Uterus (tissue), 4 donors: Measurements from ENCODE around the gene ADAMTSL4. TPM values are rescaled to one million over a fixed set of nuclear protein-coding genes. Genes with fewer than 3 reads are reported as not detected.
"Not testable (repeated sequence)": the region's sequence is repeated elsewhere in the genome, so short reads cannot be mapped to it uniquely, and the experiment has no call there.

ENCODE experiments used
- DNase-seq, 2 donors: peaks; one replicate each; pipeline ENCODE4 v3.0.0-alpha.2; 2019 to 2020
- H3K27ac ChIP-seq, 2 donors: fragments of 200-600 bp; sonication (generic); 1 replicate in 1 of 2; 2 replicates in 1 of 2; pipeline ENCODE4 v1.5.1; 2016 to 2018
- H3K27me3 ChIP-seq, 2 donors: fragments of 200-600 bp; sonication (generic); one replicate each; pipeline ENCODE4 v1.5.1; 2018 to 2019; ENCODE audit warnings: control low read depth in 1 of 2
- H3K36me3 ChIP-seq, 2 donors: fragments of 200-600 bp; sonication (generic); one replicate each; pipeline ENCODE4 v1.5.1; 2019; ENCODE audit warnings: control low read depth in 1 of 2
- H3K4me1 ChIP-seq, 2 donors: fragments of 200-600 bp; sonication (generic); one replicate each; pipeline ENCODE4 v1.5.1; 2018 to 2019; ENCODE audit warnings: control low read depth in 1 of 2
- H3K4me3 ChIP-seq, 2 donors: fragments of 200-600 bp; sonication (generic); 1 replicate in 1 of 2; 2 replicates in 1 of 2; pipeline ENCODE4 v1.5.1; 2018 to 2019; ENCODE audit warnings: mild to moderate bottlenecking in 1 of 2
- H3K9me3 ChIP-seq, 2 donors: fragments of 200-600 bp; sonication (generic); one replicate each; pipeline ENCODE4 v1.5.1; 2019; ENCODE audit warnings: control low read depth in 1 of 2
- CTCF ChIP-seq, 4 experiments: fragments of 200-600 bp in 2 of 4; fragments of 450-650 bp in 2 of 4; sonication (generic) in 2 of 4; IDR thresholded peaks; one replicate each; pipeline ENCODE4 v1.5.1; 2016 to 2019; ENCODE audit warnings: antibody characterized with exemption in 4 of 4, mild to moderate bottlenecking in 2 of 4, moderate library complexity in 1 of 4
- POLR2A ChIP-seq, 2 donors: fragments of 450-650 bp; IDR thresholded peaks; one replicate each; pipeline ENCODE4 v1.6.1; 2016; ENCODE audit warnings: antibody characterized with exemption in 2 of 2, mild to moderate bottlenecking in 1 of 2, moderate library complexity in 1 of 2
- intact Hi-C: fragments of 100-400 bp; cut with DNase I; formaldehyde crosslinking; loops from one replicate; pipeline ENCODE4 v1.15.1; 2023; ENCODE audit warnings: low total_unique reads
- total RNA-seq, 4 donors: library from RNA; depleted of rRNA in 3 of 4; stranded (reverse); fragments of >200 nt in 3 of 4; gene quantifications; one replicate each; pipeline versions ENCODE4 v1.1.0 to v1.2.4, GENCODE V29; 2014 to 2023
- donor health status: DM: yes; HTN: yes; CAD: no.

ADAMTSL4 gene
- total RNA-seq, 4 donors from 2014 or later: 15.9 to 133 (median 35.4) TPM

GRCh38 chr1:150572918-150573647 lies 23.9 kb downstream of the ADAMTSL4 start:
- DNase-seq: no peak
- intact Hi-C loops: no loop called here

GRCh38 chr1:150573648-150574071 lies 24.5 kb downstream of the ADAMTSL4 start:
- H3K9me3 ChIP-seq, H3K36me3 ChIP-seq, H3K4me3 ChIP-seq, DNase-seq, intact Hi-C loops, H3K27me3 ChIP-seq: not testable (repeated sequence)
- H3K4me1 ChIP-seq: peaks cover 18 to 22% of the 10 kb centered on the region in 2 donors
- peak overlapping the region; percentile 99 for H3K27ac ChIP-seq

More at GRCh38 chr1:150572918-150573647, 23.9 kb downstream of the ADAMTSL4 start:
- Histone ChIP-seq H3K4me3 (no peak overlapping the region), H3K27me3 (no peaks in the 10 kb centered on the region), H3K9me3 (no peaks in the 10 kb centered on the region), H3K27ac (peak overlapping the region; percentile 99), H3K36me3 (no peaks in the 10 kb centered on the region), H3K4me1 (peaks cover 18 to 22% of the 10 kb centered on the region in 2 donors)
- TF ChIP-seq CTCF (IDR thresholded peaks at IDR 0.05) (no peak), POLR2A (IDR thresholded peaks at IDR 0.05) (no peak)

DNA sequence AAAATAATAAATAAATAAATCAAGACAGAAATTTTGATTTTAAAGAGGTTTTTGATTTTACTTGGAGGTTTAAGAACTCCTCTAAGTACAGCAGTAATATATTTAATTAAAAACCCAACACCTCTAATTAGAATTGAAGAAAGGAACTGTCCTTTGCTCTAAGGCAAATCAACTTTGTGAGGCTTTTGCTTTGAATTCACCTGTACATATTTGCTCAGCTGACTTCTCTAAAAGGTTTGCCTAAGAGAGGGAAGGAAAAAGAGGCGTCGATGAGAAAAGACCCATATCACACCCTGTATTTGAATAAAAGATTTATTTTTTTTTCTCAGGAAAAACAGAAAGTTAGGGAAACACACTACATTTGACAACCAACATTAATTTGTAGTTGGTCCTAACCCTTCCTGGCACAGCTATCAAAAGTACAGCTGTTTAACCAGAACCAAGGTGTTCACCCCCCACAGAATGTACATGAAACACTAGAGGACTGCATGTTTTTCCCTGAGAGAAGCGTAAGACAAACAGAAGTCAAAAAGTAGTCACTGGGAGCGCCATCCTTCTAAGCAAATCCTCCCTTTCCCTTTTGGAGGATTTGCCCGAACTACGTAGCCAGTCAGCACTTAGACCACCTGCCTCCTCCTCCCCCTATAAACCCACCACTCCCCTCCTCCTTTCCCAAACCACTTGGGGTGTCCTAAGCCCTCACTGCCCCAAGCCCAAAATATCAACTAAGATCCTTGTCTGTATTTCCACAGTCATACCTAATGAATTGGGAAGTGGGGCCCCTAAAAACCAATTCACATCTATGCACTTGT lies 25.3 kb downstream of the ADAMTSL4 start:
- TF ChIP-seq POLR2A (IDR thresholded peaks at IDR 0.05) (no peak), CTCF (IDR thresholded peaks at IDR 0.05) (no peak)
- H3K4me3 ChIP-seq: peak overlapping the region; percentile 23 to 99
- intact Hi-C loops: no loop called here
- no peaks in the 10 kb centered on the region for H3K27me3 ChIP-seq
- H3K9me3 ChIP-seq: no peaks in the 10 kb centered on the region
- H3K36me3 ChIP-seq: no peaks in the 10 kb centered on the region
- H3K27ac ChIP-seq: peak overlapping the region; percentile 99
- H3K4me1 ChIP-seq: peaks cover 17 to 22% of the 10 kb centered on the region in 2 donors
- no peak for DNase-seq

DNA sequence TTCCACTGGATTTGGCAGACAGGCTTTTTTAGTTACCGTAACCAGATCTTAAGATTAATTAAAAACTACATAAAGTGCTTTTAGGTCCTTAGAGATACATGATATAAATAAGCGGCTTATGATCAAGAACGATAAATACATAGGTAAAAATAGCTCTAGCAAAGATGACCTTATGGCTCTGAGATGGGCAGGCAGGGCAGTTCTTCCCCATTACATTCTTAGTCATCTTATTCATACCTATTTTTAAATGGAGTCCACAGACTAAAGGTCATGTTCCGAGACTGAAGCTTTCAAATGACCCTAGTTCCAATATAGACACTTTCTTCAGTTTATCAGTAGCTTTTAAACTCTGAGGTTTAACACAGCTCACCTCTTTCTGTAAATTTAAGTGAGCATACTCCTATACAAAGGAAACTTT lies 25.9 kb downstream of the ADAMTSL4 start:
- peaks cover 11 to 17% of the 10 kb centered on the region in 2 donors for H3K4me1 ChIP-seq
- TF ChIP-seq POLR2A (IDR thresholded peaks at IDR 0.05) (no peak), CTCF (IDR thresholded peaks at IDR 0.05) (no peak)
- peak overlapping the region; percentile 99 for H3K27ac ChIP-seq
- no peaks in the 10 kb centered on the region for H3K27me3 ChIP-seq
- no peak for DNase-seq
- intact Hi-C loops: no loop called here
- H3K4me3 ChIP-seq: peak overlapping the region; percentile 61 to 99
- H3K9me3 ChIP-seq: no peaks in the 10 kb centered on the region
- no peaks in the 10 kb centered on the region for H3K36me3 ChIP-seq

DNA sequence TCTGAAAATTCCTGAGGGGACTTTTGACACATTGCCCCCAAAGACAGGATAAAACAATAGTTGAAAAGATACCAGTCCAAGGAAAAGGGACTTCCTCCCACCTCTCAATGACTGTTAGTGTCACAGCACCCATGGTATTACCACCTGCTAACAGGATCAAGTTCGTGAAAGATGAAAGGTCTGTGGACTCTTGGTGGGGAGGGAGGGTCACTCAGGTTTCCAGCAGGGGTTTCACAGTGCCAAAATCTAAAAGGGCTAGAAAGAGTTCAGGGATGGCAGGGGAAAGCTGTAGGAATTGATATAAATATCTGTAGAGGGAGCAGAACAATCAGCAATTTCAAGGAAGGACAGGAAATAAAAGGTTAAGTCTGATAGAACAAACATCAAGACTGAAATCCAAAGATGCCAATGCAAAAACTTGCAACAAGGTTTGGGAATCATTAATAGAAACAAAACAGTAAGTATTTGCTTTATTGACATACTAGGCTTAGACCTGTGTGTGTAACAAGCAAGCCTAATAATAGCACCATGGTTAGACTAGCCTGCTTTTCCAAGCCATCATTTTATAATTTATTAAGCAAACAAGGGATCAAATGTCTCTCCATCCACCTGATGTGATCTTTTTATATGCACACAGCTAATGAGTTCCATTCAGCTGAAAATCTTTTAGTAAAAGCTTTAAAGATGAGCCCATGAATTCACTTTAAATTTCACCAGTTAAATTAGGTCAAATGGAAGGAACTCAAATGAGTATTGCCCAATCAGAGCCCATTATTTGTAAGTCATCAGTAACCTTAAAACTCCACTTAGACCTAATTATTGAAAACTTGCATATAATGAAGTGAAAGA lies 26.5 kb downstream of the ADAMTSL4 start:
- intact Hi-C loops: no loop called here
- Histone ChIP-seq H3K27ac (peak overlapping the region; percentile 99), H3K4me1 (peaks cover 14% of the 10 kb centered on the region in 2 donors), H3K27me3 (no peaks in the 10 kb centered on the region), H3K9me3 (no peaks in the 10 kb centered on the region), H3K36me3 (no peaks in the 10 kb centered on the region), H3K4me3 (peak overlapping the region; percentile 61 to 99)
- no peak for DNase-seq
- no peak for TF ChIP-seq POLR2A (IDR thresholded peaks at IDR 0.05)
- no peak for TF ChIP-seq CTCF (IDR thresholded peaks at IDR 0.05)
